ENCODE measurements around the gene KRT7.

Gene KRT7

GRCh38 chr12:52212701-52213563 lies 20.1 kb upstream of the KRT7 start:
- no peak for DNase-seq

DNA sequence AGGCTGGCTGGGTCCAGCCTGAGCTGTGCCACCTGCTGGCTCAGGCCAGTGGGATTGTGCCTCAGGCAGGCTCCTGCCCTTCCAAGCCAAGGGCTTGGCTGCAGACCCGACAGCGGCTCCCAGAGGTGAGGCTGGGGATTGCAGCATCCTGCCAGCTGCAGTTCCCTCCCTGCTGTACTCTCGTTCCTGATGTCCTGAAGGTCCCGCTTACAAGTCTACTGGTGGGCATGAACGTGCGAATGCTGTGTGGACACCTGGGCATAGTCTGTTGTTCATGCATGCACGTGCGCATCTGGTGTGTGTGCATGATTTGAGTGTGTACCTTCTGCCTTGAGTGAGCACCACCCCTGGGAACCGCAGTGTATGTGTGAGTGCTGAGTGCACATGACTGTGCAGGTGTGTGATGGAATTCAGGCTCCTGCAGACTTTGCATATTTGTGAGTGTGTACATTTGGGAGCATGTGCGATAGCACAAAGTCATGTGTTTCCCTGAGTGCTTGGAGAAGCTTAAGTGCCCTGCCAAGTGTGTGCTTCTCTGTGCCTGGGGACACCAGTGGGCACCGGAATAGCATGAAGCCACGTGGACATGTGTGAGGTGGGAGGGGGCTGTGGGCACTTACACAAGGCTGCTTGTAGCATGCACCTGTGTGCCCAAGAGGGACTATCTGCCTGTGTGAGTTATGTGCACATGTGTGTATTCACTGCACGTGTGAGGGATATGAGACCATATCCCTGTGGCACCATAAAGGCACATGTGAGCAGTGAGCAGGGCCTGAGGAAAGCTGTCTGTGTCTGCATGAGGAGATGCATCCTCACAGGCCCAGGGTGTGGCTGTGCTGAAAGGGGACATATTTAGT lies 19.3 kb upstream of the KRT7 start:
- peak; percentile 48 for DNase-seq

DNA sequence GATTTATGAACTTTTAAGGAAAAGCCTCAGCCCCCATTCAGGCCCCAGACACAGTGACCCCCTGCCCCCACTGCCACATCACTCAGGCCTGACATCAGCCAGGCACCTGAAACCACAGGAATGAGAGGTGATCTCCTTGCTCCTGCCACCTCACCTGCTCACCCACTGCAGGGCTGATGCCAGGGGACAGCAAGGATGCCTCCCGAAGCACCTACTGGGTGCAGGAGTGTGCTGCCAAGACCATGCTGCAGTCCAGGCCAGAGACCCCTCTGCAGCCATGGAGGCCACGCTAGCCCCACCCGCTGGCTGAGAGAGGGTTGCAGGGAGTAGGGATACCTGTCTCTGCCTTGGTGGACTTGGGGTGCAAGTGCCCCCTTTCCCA lies 18.6 kb upstream of the KRT7 start:
- DNase-seq: no peak

DNA sequence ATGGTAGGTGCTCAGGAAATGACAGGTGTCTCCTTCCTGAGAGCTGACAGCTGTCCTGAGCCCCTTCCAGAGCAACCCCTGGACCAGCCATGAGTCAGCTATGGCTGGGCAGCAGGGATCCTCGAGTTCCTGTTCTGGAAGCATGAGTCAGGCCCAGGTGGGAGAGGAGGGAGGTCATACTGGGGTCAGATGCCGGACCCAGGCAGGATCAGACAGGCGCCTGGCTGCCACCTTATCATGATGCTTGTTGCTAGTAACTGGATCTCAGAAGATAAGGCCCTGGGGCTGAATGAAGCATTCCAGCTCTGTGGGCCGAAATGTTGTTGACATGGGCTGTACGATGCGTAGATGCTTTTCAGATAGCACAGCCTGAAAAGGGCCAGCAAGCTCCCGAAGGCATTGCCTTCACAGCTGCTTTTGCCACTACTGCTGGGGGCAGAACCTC lies 17.4 kb upstream of the KRT7 start:
- DNase-seq: no peak

GRCh38 chr12:52216100-52216499 lies 16.9 kb upstream of the KRT7 start:
- DNase-seq: no peak

DNA sequence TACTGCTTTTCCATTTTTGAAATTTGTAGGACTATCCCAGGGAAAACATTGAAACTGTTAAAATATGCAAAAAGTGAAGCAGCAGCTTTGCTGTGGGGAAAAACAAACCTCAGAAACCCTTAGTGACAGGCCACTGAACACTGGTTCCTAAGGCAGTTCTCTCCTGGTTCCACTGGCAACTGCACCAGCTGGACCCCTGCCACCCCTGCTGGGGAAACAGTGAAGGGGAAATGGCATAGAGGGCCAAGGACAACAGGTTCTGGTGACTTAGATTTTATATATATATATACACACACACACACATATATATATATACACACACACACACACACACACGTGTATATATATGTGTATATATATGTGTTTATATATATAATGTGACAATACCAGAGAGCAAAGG lies 16.2 kb upstream of the KRT7 start:
- no peak for DNase-seq

GRCh38 chr12:52217223-52217622 lies 15.8 kb upstream of the KRT7 start:
- no peak for DNase-seq

- DNase-seq: no peak
These were observed 15.0 kb upstream of the KRT7 start for GRCh38 chr12:52218001-52218400.

DNA sequence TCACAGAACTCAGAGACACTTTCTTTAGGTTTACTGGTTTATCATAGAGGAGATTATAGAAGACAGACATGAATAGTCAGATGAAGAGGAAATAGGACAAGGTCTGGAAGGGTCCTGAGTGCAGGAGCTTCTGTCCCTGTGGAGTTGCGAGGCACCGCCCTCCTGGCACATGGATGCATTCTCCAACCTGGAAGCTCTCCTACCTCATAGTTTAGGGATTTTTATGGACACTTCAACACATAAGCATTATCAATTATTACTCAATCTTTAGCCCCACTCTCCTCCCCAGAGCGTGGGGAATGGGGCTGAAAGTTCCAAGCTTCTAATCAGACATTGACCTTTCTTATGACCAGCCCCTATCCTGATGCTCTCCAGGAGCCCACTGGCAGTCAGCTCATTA lies 12.6 kb upstream of the KRT7 start:
- DNase-seq: no peak

- DNase-seq: no peak
These were observed 11.8 kb upstream of the KRT7 start for GRCh38 chr12:52221070-52221781.

DNA sequence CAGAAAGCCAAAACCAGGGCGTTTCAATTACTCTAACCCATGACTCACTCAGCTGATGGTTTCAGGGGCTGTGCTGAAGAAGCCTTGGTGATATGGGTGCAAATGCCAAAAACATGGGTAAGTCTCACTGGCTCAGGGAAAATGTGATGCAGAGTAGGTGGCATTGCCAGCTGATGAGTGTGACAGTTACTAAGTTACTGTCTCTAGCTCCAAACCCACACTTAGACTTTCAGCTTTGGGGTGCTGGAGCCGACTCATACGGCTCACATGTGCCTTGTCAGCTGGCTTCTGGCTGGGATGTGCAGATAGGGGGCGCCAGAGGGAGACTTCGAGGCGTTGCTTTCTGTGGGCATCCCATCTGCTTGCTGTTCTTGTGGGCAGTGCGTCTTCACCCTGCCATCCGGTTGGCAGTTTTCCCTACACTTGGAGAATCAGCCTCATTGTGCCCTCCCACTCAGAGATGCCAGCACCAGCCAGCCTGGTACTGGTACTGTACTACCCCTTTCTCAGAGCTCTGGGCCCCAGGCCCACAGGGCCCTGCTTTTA lies 11.1 kb upstream of the KRT7 start:
- peak; percentile 47 for DNase-seq

DNA sequence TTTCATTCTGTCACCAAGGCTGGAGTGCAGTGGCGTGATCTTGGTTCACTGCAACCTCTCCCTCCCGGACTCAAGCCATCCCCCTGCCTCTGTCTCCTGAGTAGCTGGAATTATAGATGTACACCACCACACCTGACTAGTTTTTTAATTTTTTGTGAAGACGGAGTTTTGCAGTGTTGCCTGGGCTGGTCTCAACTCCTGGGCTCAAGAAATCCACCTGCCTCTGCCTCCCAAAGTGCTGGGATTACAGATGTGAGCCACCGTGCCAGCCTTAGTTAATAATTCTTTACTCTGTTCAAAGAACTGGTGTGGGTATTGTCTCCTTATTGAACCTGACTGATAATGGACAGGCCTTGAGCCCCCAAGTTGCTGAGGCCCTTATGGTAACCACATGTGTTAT lies 10.4 kb upstream of the KRT7 start:
- DNase-seq: no peak

DNA sequence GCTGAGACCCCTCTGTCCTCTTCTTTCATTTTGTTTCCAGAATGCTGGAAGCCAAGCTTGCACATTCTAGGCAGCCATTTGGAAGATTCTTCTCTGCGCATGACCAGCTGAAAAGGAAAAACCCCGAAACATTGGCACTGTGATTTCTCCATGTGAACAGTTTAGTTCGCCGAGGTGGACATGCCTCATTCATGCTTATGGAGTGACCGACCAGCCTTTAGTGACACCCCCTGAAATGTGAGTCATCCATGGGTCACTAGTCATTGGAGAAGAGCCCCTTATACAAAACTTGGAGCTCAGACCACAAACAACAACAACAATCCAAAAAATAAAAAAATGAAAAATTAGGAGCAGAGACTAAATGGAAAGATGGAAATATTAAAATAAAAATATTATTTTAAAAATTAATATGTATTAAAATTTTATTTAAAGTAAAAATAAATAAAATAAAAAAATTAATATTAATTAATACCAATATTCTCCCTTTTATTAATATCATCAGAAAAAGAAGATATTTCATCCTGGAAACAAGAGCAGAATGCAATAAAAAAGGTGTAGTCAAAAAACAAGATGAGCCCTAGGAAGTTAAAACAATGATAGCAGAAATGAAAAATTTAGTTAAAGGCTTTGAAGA lies 9.5 kb upstream of the KRT7 start:
- no peak for DNase-seq

GRCh38 chr12:52224151-52224550 lies 8.9 kb upstream of the KRT7 start:
- DNase-seq: no peak

DNA sequence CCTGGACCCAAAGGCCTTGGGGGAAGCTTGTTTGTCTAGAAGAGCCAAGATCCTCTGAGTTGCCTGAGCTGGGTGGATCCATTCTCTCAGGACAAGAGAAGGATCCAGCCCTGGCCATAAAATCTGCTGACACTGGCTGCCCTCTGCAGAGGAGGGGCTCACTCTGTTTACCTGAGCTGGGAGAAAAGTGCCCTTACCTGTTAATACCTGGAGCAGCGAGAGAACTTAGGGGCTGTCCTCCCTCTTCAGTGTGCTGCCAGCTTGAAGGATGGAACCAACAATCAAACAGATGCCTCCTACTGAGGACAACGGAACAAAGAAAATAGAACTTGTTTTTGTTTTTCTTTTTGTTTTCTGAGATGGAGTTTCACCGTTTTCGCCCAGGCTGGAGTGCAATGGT lies 7.3 kb upstream of the KRT7 start:
- no peak for DNase-seq

GRCh38 chr12:52226446-52226845 lies 6.6 kb upstream of the KRT7 start:
- no peak for DNase-seq

DNA sequence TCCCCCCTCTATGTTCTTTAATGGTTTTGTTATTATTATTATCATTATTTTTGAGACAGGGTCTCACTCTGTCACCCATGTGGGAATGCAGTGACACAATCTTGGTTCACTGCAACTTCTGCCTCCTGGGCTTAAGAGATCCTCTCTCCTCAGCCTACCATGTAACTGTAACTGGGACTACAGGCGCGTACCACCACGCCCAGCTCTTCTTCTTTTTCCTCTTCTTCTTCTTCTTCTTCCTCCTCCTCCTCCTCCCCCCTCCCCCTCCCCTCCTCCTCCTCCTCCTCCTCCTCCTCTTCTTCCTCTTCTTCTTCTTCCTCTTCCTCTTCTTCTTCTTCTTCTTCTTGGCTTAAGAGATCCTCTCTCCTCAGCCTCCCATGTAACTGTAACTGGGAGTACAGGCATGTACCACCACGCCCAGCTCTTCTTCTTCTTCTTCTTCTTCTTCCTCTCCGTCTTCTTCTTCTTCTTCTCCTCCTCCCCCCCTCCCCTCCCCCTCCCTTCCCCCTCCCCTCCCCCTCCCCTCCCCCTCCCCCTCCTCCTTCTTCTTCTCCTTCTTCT lies 5.4 kb upstream of the KRT7 start:
- DNase-seq: no peak

GRCh38 chr12:52228366-52228765 lies 4.7 kb upstream of the KRT7 start:
- no peak for DNase-seq

GRCh38 chr12:52228931-52229330 lies 4.1 kb upstream of the KRT7 start:
- DNase-seq: no peak

DNA sequence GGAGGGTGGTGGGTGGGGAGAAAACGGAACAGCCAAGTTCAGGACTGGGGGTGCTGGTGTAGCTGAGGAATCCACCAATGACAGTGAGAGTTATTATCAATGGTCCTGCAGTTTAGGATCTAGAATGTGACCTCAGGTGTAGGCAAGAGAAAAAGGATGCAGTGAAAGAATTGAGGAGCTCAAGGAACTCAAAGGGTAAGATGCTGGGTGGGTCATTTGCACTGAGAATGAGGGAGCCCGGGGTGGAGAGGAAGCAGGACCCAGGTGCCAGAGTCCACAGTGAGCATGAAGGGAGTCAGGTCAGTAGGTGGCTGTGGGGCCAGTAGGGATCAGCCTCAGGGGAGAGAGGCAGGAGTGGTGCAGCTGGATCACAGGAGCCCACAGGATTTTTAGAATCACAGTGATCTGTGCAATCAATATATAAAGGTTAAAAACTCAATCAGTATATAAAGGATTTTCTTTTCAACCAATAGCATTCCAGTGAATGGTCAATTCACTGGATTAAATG lies 3.2 kb upstream of the KRT7 start:
- no peak for DNase-seq

DNA sequence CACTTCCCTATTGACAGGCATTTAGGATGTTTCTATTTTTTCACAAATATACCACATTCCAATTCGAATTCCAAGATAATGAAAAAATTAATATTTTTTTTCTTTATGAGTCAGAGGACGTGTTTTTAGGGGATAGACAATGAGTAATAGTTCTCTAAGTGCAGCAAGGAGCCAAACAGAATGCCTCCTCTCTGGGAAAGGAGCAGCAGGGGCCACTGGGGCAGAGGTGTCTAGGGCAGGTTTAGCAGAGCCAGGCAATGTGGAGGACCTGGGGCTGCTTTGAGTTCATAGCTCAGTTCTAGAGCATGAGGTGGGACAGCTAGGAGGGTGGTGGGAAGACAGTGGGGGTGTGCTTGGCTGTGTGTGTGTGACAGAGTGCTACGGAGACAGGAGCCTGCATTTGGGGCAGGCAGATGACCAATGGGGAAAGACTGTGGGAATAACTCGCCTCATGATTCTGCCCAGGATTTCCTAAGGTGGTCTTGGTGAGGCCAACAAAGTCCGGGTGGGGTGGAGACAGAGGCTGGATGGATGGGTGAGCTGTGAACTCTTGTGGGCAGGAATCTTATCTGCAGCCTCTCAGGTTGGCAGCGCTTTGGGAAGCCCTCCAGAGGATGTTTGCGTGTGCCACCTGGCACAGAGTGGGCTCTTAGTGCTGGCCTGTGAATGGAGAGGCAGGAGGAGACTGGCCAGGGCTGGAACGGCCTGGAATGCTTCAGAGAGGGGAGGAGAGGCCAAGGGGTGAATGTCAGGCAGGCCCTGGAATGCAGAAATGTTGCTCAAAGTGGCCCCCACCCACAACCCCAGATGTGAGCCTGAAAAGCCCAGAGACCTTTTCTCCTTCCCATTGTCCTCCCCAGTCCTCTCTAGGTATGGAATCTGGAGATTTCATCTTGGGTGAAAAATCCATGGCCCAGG lies 2.4 kb upstream of the KRT7 start:
- no peak for DNase-seq

Data from CD4-positive, alpha-beta T cell treated with Interleukin-6 for 4 hours (primary cell).